Kidney tubule cell (primary cell): ENCODE measurements around the gene RNF125.
"Not testable (repeated sequence)": the region's sequence is repeated elsewhere in the genome, so short reads cannot be mapped to it uniquely, and the experiment has no call there.

ENCODE experiments used
- DNase-seq: peaks from one replicate; pipeline ENCODE4 v3.0.0-alpha.2; 2018; ENCODE audit warnings: low spot score

RNF125 gene

GRCh38 chr18:32018331-32019250 is at the start of gene RNF125:
RNF125 (plus strand) TSS chr18:32018825; CDS start chr18:32018864, 39 bp downstream.
- DNase-seq = peak; percentile 86

- DNase-seq = no peak
Measured at GRCh38 chr18:31970617-31971016, 48.0 kb upstream of the RNF125 start.

- DNase-seq = no peak
Measured at GRCh38 chr18:31973929-31974546, 44.6 kb upstream of the RNF125 start.

- no peak for DNase-seq
Measured at GRCh38 chr18:31976242-31976641, 42.4 kb upstream of the RNF125 start.

- peak; percentile 61 for DNase-seq
Measured at GRCh38 chr18:31977270-31977872, 41.3 kb upstream of the RNF125 start.

- no peak for DNase-seq
Measured at GRCh38 chr18:31978616-31979015, 40.0 kb upstream of the RNF125 start.

GRCh38 chr18:31979714-31980113 is 38.9 kb upstream of the RNF125 start:
- DNase-seq = no peak

GRCh38 chr18:31980863-31981262 is 37.8 kb upstream of the RNF125 start:
- no peak for DNase-seq

GRCh38 chr18:31983020-31983419 is 35.6 kb upstream of the RNF125 start:
- DNase-seq = no peak

GRCh38 chr18:31983976-31984375 is 34.6 kb upstream of the RNF125 start:
- no peak for DNase-seq

GRCh38 chr18:31990823-31991222 is 27.8 kb upstream of the RNF125 start:
- DNase-seq = peak; percentile 52

- no peak for DNase-seq
Measured at GRCh38 chr18:31996007-31996406, 22.6 kb upstream of the RNF125 start.

- DNase-seq = no peak
Measured at GRCh38 chr18:31998880-31999412, 19.7 kb upstream of the RNF125 start.

- DNase-seq = not testable (repeated sequence)
Measured at GRCh38 chr18:32001141-32001540, 17.5 kb upstream of the RNF125 start.

GRCh38 chr18:32003822-32004221 is 14.8 kb upstream of the RNF125 start:
- not testable (repeated sequence) for DNase-seq

GRCh38 chr18:32010124-32010721 is 8.4 kb upstream of the RNF125 start:
- DNase-seq = no peak

GRCh38 chr18:32011193-32011592 is 7.4 kb upstream of the RNF125 start:
- DNase-seq = no peak

GRCh38 chr18:32019251-32019948 is 775 bp downstream of the RNF125 start:
- DNase-seq = peak; percentile 40

GRCh38 chr18:32019949-32020625 is 1.5 kb downstream of the RNF125 start:
- DNase-seq = not testable (repeated sequence)

- DNase-seq = no peak
Measured at GRCh38 chr18:32021756-32022564, 3.3 kb downstream of the RNF125 start.
